HEK293T (cell line): ENCODE measurements around the gene ALDH16A1.

Source experiments
- CTCF ChIA-PET: fragments of 350-600 bp; formaldehyde crosslinking; extraction: SDS; loops from one replicate; lab custom pipeline; 2021; ENCODE audit warnings: antibody characterized with exemption, inconsistent platforms; lab: Yijun Ruan, JAX
- POLR2A ChIA-PET: fragments of 350-600 bp; formaldehyde crosslinking; extraction: SDS; loops from one replicate; lab custom pipeline; 2020; ENCODE audit warnings: antibody characterized with exemption, inconsistent platforms; lab: Yijun Ruan, JAX
- DNase-seq: peaks from one replicate; pipeline ENCODE4 v3.0.0; 2012; ENCODE audit warnings: mixed read lengths; ENCODE audit errors: extremely low spot score
- ARNT ChIP-seq: fragments of 450-650 bp; IDR thresholded peaks from 2 replicates; pipeline ENCODE4 v1.6.1; 2017; ENCODE audit warnings: mild to moderate bottlenecking
- BHLHE40 ChIP-seq: fragments of 450-650 bp; IDR thresholded peaks from 2 replicates; pipeline ENCODE4 v1.6.1; 2016; ENCODE audit warnings: mild to moderate bottlenecking, moderate library complexity, borderline replicate concordance
- CTBP1 ChIP-seq: fragments of 450-650 bp; IDR thresholded peaks from 2 replicates; pipeline ENCODE4 v1.6.1; 2016; ENCODE audit warnings: borderline replicate concordance
- ELF4 ChIP-seq: fragments of 450-650 bp; IDR thresholded peaks from 2 replicates; pipeline ENCODE4 v1.6.1; 2017; ENCODE audit warnings: antibody characterized with exemption
- FOXA1 ChIP-seq: fragments of 450-650 bp; IDR thresholded peaks from 2 replicates; pipeline ENCODE4 v1.6.1; 2016; ENCODE audit warnings: mild to moderate bottlenecking
- FOXK2 ChIP-seq: fragments of 450-650 bp; IDR thresholded peaks from 2 replicates; pipeline ENCODE4 v1.6.1; 2016; ENCODE audit warnings: mild to moderate bottlenecking
- FOXM1 ChIP-seq: fragments of 450-650 bp; IDR thresholded peaks from 2 replicates; pipeline ENCODE4 v1.6.1; 2017; ENCODE audit warnings: mild to moderate bottlenecking, borderline replicate concordance
- HDGF ChIP-seq: fragments of 450-650 bp; IDR thresholded peaks from 2 replicates; pipeline ENCODE4 v1.6.1; 2017; ENCODE audit warnings: antibody characterized with exemption, borderline replicate concordance
- L3MBTL2 ChIP-seq: fragments of 450-650 bp; conservative IDR thresholded peaks from 2 replicates; pipeline ENCODE4 v1.6.1; 2016; ENCODE audit warnings: mild to moderate bottlenecking
- LEF1 ChIP-seq: fragments of 450-650 bp; IDR thresholded peaks from 2 replicates; pipeline ENCODE4 v1.6.1; 2017; ENCODE audit warnings: mild to moderate bottlenecking, borderline replicate concordance
- NFRKB ChIP-seq: fragments of 450-650 bp; IDR thresholded peaks from 2 replicates; pipeline ENCODE4 v1.6.1; 2016; ENCODE audit warnings: mild to moderate bottlenecking, moderate library complexity
- SP1 ChIP-seq: fragments of 450-650 bp; IDR thresholded peaks from 2 replicates; pipeline ENCODE4 v1.6.1; 2017
- SUZ12 ChIP-seq: fragments of 450-650 bp; IDR thresholded peaks from 2 replicates; pipeline ENCODE4 v1.6.1; 2016; ENCODE audit warnings: mild to moderate bottlenecking
- TARDBP ChIP-seq: fragments of 450-650 bp; IDR thresholded peaks from 2 replicates; pipeline ENCODE4 v1.6.1; 2016
- ZNF384 ChIP-seq: fragments of 450-650 bp; IDR thresholded peaks from 2 replicates; pipeline ENCODE4 v1.6.1; 2016
- TF ChIP-seq, protein P1 (sequence below): fragments of 450-650 bp; IDR thresholded peaks from 2 replicates; pipeline ENCODE4 v1.6.1; 2016

The ALDH16A1 gene

GRCh38 chr19:49496574-49497008 is 43.6 kb downstream of the ALDH16A1 start:
- no peak for DNase-seq
- CTCF ChIA-PET = interaction anchor here (1.5 kb wide), 1 partner anchor 50 kb away, joined by 3 read pairs; no protein-coding TSS in a partner anchor
- POLR2A ChIA-PET = interaction anchor here (1.0 to 5.9 kb wide), 7 partner anchors 9 to 373 kb away, joined by 3 to 41 read pairs (median 10); partner anchors contain the start of genes ALDH16A1, PIH1D1, PRMT1 and RPL13A
- TF ChIP-seq ARNT (no peak), ZNF384 (no peak), BHLHE40 (no peak), SP1 (no peak), L3MBTL2 (no peak), FOXM1 (no peak), ELF4 (no peak), CTBP1 (no peak), FOXA1 (no peak), FOXK2 (no peak), NFRKB (no peak), SUZ12 (no peak), HDGF (no peak), TARDBP (no peak), LEF1 (no peak)
- TF ChIP-seq, protein P1, sequence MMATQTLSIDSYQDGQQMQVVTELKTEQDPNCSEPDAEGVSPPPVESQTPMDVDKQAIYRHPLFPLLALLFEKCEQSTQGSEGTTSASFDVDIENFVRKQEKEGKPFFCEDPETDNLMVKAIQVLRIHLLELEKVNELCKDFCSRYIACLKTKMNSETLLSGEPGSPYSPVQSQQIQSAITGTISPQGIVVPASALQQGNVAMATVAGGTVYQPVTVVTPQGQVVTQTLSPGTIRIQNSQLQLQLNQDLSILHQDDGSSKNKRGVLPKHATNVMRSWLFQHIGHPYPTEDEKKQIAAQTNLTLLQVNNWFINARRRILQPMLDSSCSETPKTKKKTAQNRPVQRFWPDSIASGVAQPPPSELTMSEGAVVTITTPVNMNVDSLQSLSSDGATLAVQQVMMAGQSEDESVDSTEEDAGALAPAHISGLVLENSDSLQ = no peak

DNA sequence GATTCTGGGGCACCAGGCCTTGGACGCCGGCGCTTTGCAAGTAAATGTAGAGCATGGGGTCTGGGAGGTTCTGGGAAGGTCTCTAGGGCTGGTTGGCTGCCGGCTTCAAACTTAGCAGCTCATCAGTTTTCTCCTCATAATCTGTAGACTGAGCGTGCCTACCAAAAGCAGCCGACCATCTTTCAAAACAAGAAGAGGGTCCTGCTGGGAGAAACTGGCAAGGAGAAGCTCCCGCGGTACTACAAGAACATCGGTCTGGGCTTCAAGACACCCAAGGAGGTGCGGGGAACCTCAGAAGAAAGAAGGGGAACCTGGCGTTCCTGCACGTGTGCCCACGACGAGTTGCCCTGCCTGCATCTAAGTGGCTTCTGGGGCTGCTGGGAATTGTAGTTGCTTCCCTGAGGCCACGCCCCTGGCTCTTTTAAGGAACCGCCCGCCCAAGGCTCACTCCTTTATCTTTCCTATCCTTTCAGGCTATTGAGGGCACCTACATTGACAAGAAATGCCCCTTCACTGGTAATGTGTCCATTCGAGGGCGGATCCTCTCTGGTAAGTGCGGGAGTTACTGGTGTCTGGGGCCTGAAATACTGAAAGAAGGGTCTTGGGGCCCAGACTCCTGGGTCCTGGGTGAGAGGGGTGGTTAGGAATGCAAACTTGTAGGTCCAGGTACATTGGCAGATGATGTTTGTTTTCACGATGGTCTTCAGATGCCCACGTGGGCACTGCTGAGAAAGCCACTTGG is 44.2 kb downstream of the ALDH16A1 start:
- CTCF ChIA-PET = interaction anchor here (0.6 to 1.5 kb wide), 2 partner anchors 39 to 49 kb away, joined by 3 read pairs; no protein-coding TSS in a partner anchor
- DNase-seq = no peak
- TF ChIP-seq L3MBTL2 = 0 out of 2 replicates have a peak, but pooled peaks have one; percentile 20
- no peak for TF ChIP-seq FOXK2
- POLR2A ChIA-PET = interaction anchor here (2.1 to 5.9 kb wide), 3 partner anchors 45 to 179 kb away, joined by 13 to 41 read pairs (median 18); partner anchors contain the start of genes ALDH16A1, PIH1D1, PRMT1 and SCAF1

- ChIA-PET POLR2A (no interaction called here), CTCF (no interaction called here)
- TF ChIP-seq SP1 (no peak), CTBP1 (no peak), TARDBP (no peak), ELF4 (no peak), FOXA1 (no peak), ARNT (no peak), HDGF (no peak), L3MBTL2 (no peak), FOXM1 (no peak), NFRKB (no peak), SUZ12 (no peak), FOXK2 (no peak), LEF1 (no peak), BHLHE40 (no peak), ZNF384 (no peak)
- TF ChIP-seq, protein P1 = no peak
- no peak for DNase-seq
Measured at GRCh38 chr19:49497789-49498103, 44.7 kb downstream of the ALDH16A1 start.

GRCh38 chr19:49498475-49498874 is 45.5 kb downstream of the ALDH16A1 start:
- ChIA-PET CTCF (interaction anchor here (1.0 kb wide), 1 partner anchor 72 kb away, joined by 3 read pairs; no protein-coding TSS in a partner anchor), POLR2A (interaction anchor here (0.5 to 1.9 kb wide), 2 partner anchors 8 to 46 kb away, joined by 3 to 4 read pairs; partner anchors contain the start of gene PIH1D1)
- TF ChIP-seq ELF4 (no peak), NFRKB (no peak), ARNT (no peak), SUZ12 (no peak), TARDBP (no peak), CTBP1 (no peak), SP1 (no peak)
- TF ChIP-seq, protein P1 = no peak
- DNase-seq = no peak

GRCh38 chr19:49499030-49499670 is 46.1 kb downstream of the ALDH16A1 start:
- no peak for TF ChIP-seq FOXK2
- TF ChIP-seq, protein P1 = no peak
- no peak for TF ChIP-seq LEF1
- no peak for TF ChIP-seq ZNF384
- TF ChIP-seq BHLHE40 = no peak
- TF ChIP-seq ARNT = no peak
- no peak for TF ChIP-seq FOXA1
- no peak for TF ChIP-seq SP1
- no peak for TF ChIP-seq FOXM1
- no peak for TF ChIP-seq SUZ12
- POLR2A ChIA-PET = interaction anchor here (0.9 to 1.9 kb wide), 2 partner anchors 47 to 81 kb away, joined by 4 read pairs; partner anchors contain the start of genes NOSIP and PIH1D1
- DNase-seq = no peak
- CTCF ChIA-PET = interaction anchor here (1.0 kb wide), 1 partner anchor 71 kb away, joined by 3 read pairs; no protein-coding TSS in a partner anchor
